ENCODE data around the gene LRRC32. TPM values are rescaled to one million over a fixed set of nuclear protein-coding genes. Genes with fewer than 3 reads are reported as not detected.

Gene LRRC32
- total RNA-seq, 2 experiments from 2014 or later = 5.5 to 25.3 TPM

GRCh38 chr11:76631566-76632308 lies 38.8 kb downstream of the LRRC32 start:
- POLR2A ChIA-PET = interaction anchor here (0.7 to 1.2 kb wide), 3 partner anchors 18 to 43 kb away, joined by 3 to 6 read pairs (median 3); no protein-coding TSS in a partner anchor
- no peak for TF ChIP-seq CTCF (conservative IDR thresholded peaks at IDR 0.05; ENCODE audit: low read length)
- no peak for TF ChIP-seq EZH2phosphoT487 (IDR thresholded peaks at IDR 0.05; ENCODE audit: borderline replicate concordance, low read depth, low read length)
- Histone ChIP-seq H3K4me3 (ENCODE audit: low read depth, low read length, poor library complexity, severe bottlenecking) (no peak overlapping the region), H3K4me1 (ENCODE audit: insufficient read depth, low read length, poor library complexity, severe bottlenecking) (peaks cover 54% of the 10 kb centered on the region), H3K79me2 (ENCODE audit: insufficient read depth, low read depth, low read length) (no peaks in the 10 kb centered on the region), H4K20me1 (ENCODE audit: insufficient read depth, low read length) (no peaks in the 10 kb centered on the region), H3K9me3 (ENCODE audit: low read length) (no peaks in the 10 kb centered on the region), H3K36me3 (ENCODE audit: insufficient read depth, low read length) (no peaks in the 10 kb centered on the region), H2AFZ (ENCODE audit: low read length) (no peak overlapping the region), H3K9me2 (ENCODE audit: insufficient read depth, low read length) (no peaks in the 10 kb centered on the region), H3K4me2 (ENCODE audit: low read length) (no peak overlapping the region), H3K27ac (ENCODE audit: low read depth, low read length, poor library complexity, severe bottlenecking) (no peak overlapping the region)
- DNase-seq (ENCODE audit: low spot score) = no peak
- CTCF ChIA-PET (ENCODE audit: unreplicated experiment) = no interaction called here
- BruUV-seq (replicated peaks) = no TSS peak
- intact Hi-C loops (cut with micrococcal nuclease; ENCODE audit: unreplicated experiment) = no loop called here

GRCh38 chr11:76630600-76631281 lies 39.8 kb downstream of the LRRC32 start:
- Histone ChIP-seq H4K20me1 (ENCODE audit: insufficient read depth, low read length) (no peaks in the 10 kb centered on the region), H3K4me2 (ENCODE audit: low read length) (no peak overlapping the region), H2AFZ (ENCODE audit: low read length) (peak overlapping the region; percentile 93; the same call in 1 of the 2 replicates), H3K4me3 (ENCODE audit: low read depth, low read length, poor library complexity, severe bottlenecking) (no peak overlapping the region), H3K79me2 (ENCODE audit: insufficient read depth, low read depth, low read length) (no peaks in the 10 kb centered on the region), H3K4me1 (ENCODE audit: insufficient read depth, low read length, poor library complexity, severe bottlenecking) (peaks cover 52% of the 10 kb centered on the region), H3K27ac (ENCODE audit: low read depth, low read length, poor library complexity, severe bottlenecking) (no peak overlapping the region), H3K9me2 (ENCODE audit: insufficient read depth, low read length) (no peaks in the 10 kb centered on the region), H3K9me3 (ENCODE audit: low read length) (peaks cover 7% of the 10 kb centered on the region; the same call in 1 of the 2 replicates), H3K36me3 (ENCODE audit: insufficient read depth, low read length) (no peaks in the 10 kb centered on the region)
- ChIA-PET POLR2A (no interaction called here), CTCF (ENCODE audit: unreplicated experiment) (no interaction called here)
- no peak for TF ChIP-seq CTCF (conservative IDR thresholded peaks at IDR 0.05; ENCODE audit: low read length)
- TF ChIP-seq EZH2phosphoT487 (IDR thresholded peaks at IDR 0.05; ENCODE audit: borderline replicate concordance, low read depth, low read length) = no peak
- DNase-seq (ENCODE audit: low spot score) = no peak
- intact Hi-C loops (cut with micrococcal nuclease; ENCODE audit: unreplicated experiment) = no loop called here
- BruUV-seq (replicated peaks) = no TSS peak

Data from OCI-LY7 (cell line).